Left renal cortex interstitium (tissue), 4 donors: ENCODE measurements around the gene TSPAN18. TPM values are rescaled to one million over a fixed set of nuclear protein-coding genes. Genes with fewer than 3 reads are reported as not detected.

Experiments
- DNase-seq, 4 donors: peaks; one replicate each; pipeline ENCODE4 v3.0.0-alpha.2; 2013; ENCODE audit warnings: low read depth in 4 of 4, low spot score in 2 of 4, missing footprints in 1 of 4
- polyA plus RNA-seq, 4 donors: library from polyadenylated mRNA; unstranded; fragments of 120-200 nt; gene quantifications; one replicate each; pipeline ENCODE4 v1.2.1, GENCODE V29; 2013; ENCODE audit not compliant: insufficient read length in 4 of 4

TSPAN18 gene
- polyA plus RNA-seq, 4 donors = 49.5 to 59.0 (median 55.6) TPM

DNA sequence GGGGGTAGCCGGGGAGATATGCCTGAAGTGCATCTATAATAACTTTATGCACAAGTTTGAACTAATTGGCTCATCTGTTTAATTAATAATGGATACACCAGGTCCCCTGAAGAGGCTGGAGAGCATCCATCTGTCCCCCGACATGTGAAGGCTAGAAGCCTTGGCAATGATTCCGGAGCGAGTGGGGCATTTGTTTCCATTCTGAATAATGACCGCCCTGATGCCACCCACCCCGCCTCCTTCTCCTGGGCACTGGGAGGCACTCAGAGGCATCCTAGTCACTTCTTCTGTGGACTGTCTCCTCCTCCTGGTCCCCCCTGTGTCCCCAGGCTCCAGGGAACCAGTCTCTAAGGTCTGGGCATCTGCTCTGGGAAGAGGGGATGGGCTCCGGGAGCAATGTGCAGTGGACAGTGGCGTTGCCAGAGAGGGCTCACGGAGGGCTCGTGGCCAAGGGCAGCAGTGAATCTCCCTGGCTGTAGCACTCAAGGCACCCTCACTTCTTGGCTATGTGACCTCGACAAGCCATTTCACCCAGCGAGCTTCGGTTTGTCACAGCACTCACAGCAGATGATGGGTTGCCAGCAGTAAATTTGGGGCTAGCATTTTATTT, 64.7 kb downstream of the TSPAN18 start:
- no peak for DNase-seq

DNA sequence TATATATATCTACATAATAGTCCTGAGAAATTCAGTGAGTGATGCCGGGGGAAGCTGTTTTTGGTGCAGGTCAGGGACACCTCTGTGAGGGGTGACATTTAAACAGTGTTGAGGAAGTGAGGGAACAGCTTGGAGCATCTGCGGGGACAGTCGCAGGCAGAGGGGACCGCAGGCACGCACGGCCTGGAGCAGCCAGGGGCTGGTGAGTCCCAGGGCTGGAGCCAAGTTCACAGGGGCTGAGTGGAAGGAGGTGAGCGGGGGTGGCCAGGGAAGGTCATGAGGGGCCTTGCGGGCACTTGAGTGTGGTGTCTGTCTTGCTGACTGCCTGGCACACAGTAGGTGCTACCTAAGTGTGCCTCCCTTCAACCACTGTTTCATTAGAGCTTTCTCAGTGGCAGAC, 65.4 kb downstream of the TSPAN18 start:
- DNase-seq = no peak

DNA sequence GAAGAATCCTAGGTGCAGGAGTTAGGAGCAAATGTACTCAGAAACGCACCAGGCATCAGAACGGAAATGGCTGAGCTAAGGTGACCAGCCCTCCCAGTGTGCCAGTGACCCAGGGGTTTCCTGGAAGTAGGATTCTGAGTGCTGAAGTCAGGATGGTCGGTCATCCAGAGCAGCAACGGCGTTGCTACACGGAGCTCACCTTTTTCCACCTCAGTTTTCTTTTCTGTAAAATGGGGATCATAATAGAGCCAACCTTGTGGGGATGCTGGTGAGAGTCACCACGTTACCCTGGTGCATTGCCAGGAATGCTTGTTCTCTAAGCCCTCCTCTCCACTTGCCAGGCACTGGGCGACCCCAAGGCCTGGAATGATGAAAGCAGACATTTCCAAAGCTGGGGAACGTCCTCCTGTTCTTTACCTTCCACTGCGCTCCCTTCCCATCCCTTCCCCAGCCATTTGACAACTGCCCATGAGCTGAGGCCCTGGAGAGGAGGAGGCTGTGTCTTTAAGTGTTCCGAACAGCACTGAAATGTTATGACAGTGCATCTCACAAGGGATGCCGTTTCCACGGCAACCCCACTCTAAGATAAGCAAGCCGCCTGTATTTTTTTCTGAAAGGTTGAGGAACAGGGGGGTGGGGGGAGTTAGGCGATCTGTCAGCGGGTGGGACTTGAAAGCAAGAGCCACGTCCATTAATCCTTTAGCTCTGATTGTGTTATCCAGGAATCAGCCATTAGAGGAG, 66.8 kb downstream of the TSPAN18 start:
- no peak for DNase-seq

DNA sequence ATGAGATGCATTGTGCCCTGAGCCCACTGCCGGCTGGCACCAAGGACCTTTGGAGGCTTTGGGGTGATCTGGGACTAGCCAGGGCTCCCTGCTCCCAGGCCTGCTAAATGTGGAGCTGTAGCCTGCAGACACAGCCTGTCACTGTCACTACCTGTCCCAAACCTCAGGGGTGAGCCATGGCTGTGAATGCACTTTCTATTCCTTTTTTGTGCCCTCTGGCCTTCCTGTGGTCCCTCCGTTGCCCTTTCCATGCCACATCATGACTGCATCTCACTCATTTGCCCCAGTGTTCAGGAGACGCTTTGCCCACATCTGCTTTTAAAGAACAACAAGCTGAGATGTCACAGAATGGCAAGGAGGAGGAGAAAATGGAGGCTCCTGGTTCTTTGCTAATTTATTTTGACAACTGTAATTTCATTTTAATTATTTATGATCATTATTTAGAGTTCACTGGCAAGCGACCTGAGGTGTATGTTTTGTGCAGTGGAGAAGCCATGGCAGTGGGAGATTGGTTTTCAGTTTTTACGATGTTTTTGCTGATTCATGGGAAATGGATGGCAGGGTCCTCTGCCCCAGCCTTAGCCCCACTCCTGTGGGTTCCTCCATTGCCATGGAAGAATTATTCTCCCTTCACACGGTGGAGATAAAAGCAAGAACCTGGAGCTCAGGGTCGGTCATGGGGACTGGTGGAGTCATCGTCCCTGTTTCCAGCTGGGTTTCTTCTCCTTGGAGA, 69.2 kb downstream of the TSPAN18 start:
- no peak for DNase-seq

DNA sequence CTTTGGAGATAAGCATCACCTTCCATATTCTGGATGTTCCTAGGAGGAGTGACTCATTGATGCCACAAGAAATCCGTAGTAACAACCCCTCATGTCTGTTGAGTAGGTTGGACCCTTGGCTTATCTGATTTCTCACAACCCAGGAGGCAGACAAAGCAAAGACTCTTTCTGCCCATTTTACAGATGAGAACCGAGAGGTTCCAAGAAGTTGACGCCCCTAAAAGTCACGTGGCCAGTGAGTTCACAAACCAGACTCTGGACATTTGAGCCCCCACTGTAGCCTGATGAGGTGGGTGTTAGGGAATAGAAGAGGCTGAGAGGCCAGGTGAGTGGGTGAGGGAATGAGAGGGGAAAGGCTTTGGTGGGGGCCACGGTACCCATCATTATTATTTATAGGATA, 70.3 kb downstream of the TSPAN18 start:
- no peak for DNase-seq

DNA sequence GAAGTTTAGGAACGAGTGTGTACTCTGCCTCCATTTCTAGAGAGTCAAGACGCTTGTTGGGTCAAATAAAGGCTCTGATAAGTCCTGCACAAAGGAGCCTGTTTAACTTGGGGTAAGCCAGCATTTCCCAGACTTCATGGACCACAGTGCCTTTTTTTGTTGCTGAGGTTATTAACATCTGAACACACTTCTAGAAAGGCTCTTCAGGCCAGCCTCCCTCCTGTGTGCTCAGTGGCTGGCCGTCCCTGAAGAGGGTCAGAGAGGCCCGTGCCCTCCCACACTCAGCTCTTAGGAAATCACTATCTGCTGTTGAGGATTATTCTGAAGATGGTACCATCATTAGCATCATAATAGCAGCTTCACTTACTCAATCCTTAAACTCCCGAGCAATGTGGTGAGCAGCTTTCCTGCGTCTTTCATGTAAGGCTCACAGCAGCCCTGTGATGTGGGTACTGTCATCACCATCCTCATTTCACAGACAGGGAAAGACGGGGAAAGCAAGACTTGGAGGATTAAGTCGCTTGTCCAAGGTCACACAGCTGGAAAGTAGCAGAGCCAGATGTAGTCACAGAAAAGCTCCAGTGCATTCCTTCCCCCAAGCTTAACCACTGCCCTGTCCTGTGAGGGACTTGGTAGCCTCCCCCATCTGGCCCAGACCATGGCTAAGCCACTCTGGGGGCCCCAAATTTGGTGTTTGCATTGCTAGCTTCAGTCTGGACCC, 71.3 kb downstream of the TSPAN18 start:
- no peak for DNase-seq

DNA sequence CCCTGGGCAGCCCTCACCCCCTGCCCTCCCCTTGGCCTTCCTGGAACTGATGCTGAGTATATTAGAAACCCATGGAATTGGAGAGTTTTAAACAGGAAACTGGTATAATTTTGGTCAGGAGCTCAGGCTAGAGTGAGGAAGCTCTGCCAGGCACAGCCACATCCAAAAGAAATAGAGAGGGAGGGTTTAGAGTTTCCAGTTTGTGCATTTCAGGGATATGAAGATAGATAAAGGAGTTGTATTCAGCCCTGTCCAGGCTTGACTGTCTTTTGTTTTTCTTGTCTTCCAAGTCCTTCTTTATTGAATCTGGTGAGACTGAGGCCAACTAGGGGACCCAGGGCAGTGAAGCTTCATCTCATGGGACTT, 71.8 kb downstream of the TSPAN18 start:
- no peak for DNase-seq

DNA sequence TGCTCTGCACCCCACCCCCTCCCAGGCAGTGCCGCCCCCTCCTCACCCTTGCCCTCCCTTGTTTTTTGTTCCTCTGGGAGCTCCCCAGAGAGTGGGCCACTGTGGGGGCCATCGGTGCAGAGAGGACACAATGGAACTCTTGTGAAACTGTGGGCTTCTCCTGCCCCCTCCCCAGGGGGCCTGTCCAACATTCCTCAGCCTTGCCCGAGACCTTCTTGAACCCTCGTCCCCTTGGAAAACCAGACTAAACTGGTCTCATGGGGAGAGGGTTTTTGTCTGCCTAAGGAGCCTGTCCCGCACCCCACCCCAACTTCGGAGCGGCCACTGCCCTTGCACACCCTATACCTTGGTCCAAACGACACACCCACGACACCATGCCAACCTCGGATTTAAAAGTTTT, 72.2 kb downstream of the TSPAN18 start:
- no peak for DNase-seq

DNA sequence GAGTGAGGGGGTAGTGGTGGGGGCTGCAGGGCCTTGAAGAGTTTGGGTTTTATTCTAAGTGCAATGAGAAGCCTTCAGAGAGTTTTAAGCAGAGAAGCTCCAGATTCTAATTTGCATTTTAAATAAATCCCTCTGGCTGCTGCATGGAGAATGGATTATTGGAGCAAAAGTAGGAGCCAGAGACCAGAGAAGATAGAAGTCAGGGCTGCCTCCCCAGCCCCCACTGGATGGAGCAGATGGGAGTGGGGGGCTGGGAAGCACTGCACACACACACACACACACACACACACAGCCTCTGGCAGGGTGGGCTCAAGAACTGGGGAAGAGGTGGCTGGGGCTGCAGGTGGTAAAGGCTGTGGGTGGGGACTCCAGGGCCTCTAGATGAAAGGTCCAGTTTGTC, 75.6 kb downstream of the TSPAN18 start:
- no peak for DNase-seq

DNA sequence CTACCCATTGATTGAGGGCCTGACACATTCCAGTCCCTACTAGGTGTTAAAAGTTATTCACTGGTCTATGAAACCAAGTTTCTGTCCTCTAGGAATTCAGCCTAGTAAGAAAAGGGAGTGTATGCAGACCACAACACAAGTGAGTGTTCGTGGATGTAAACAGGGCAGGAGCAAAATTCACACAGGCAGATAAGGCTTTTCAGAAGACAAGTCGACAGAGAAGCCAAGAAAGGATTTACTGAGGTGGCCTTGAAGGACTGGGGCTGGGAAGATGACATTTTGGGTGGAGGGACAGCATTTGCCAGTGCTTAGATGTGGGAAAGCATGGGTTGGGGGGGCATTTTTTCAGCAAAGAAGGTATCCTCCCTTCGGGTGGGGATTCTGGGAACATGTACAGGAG, 76.2 kb downstream of the TSPAN18 start:
- DNase-seq = no peak

DNA sequence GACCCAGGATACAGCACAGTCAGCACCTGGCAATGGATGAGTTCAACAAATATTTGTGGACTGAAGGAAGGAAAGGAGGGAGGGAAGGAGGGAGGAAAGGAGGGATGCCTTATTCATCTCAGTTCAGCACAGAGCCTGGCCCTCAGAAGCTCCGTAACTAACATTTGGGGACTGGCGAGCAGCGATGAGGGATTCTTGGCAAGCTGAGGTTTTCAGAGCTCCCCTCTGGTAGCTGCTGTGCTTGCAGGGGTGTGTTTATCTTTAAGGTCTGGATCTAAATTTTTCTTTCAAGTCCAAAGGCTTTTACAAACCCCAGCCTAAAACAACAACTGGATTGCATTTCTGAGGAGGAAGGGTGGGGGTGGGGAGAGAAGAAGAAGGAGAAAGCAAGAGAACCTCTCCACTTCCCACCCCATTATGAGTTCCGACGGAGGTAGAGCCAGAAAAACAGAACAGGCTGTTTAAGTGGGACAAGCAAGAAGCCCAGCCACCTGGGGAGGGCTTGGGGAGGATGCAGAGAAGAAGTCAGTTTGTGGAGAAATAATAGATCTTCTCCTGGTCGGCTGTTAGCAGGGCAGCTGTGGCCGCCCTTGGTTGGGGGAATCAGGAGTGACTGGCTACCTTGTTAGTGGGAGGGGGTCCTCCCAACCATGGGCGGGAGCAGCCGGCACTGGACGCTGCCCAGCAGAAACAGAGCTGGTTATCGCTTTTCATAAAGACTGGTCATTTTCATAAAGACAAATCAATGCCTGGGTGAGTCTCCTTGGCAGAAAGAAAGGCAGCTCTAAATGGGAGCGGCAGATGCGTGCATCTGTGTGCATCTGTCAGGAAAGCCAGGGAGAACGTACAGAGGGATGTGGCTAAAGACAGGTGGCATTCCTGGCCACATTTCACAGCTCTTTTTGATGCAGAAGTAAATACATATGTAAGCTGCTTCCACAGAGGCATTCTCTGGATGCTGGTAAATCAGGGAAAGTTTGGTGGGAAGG, 78.0 kb downstream of the TSPAN18 start:
- no peak for DNase-seq

DNA sequence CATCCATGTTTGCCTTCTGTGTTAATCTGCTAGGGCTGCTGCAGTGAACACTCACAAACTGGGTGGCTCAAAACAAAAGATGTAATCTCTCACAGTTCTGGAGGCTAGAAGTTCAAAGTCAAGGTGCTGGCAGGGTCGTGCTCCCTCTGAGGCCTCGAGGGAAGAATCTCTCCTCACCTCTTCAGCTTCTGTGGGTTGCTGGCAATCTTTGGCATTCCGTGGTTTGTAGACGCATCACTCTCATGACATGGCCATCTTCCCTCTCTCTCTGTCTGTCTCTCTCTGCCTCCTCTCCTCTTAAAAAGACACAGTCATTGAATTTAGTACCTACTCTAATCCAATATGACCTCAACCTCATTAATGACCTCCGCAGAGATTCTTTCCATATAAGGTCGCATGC, 78.8 kb downstream of the TSPAN18 start:
- DNase-seq = no peak

DNA sequence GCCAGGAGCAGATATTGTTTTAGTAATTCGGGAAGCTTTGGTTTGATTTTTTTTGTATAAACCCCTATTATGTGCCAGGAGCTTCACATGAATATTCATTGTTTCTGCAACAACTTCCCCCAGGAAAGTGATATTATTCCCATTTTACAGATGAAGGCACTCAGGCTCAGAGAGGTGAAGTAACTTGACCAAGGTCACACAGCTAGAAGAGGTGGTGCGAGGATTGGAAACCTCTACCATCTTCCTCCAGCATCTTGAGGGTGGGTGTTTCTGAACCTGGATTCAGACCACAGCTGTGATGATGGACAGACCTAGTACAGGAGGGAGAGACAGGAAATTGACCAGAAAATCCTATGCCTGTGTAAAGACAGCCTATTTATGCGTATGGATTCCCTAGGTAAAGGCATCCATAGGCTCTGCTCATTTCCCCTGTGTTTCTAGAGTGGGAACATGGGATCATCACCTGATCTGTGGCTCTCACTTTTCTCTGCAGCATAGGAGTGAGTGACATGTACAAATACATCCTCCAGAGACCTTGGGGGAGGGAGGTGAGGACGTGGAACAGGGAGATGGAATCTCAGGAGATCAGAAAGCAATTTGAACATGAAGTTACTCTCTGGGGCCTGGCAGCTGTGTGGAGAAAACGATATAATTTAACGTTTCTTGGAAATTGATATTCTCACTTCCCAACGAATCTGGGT, 81.4 kb downstream of the TSPAN18 start:
- DNase-seq = no peak

DNA sequence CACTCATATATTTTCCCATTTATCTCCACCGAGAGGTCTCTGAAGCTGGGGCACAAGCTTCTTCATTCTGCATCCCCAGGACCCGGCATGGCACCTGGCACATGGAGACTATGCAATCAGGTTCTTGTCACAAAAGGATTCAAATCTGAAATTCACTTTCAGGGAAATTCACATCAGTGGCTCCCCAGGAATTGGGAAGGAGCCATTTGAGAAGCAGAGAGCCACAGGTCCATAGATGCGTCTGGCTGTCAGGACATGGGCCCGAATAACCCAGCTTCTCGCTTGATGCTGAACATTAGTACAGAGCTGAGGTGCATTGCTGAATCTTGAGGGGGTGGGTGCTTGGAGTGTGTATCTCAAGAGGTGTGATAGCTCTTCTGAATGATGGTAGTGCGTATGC, 82.5 kb downstream of the TSPAN18 start:
- no peak for DNase-seq

DNA sequence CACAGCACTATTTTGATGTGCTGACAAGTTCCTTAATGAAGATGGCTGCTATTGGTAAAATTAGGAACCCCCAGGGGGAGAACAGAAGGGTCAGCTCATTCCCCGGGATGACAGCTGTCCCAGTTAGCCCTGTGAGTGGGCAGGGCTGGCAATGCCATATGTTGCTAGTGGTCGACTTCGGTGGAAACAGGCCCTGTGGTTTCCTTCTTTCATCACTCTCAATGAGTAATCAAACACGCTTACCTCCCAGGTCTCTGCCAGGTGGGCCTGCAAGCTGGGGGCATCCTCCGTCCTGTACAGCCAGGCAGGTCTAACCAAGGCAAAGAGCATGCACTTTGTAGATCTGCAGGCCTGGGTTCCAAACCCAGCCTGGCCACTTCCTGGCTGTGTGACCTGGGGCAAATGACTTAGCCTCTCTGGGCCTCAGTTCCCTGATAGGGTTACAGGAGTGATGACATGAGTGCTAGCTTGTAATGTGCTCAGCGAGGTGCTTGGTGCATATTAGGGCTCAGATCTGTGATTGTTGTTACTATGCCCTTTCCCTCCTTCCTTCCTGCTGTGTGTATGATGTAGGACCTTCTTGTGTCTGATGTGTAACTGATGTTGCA, 85.2 kb downstream of the TSPAN18 start:
- DNase-seq = no peak

DNA sequence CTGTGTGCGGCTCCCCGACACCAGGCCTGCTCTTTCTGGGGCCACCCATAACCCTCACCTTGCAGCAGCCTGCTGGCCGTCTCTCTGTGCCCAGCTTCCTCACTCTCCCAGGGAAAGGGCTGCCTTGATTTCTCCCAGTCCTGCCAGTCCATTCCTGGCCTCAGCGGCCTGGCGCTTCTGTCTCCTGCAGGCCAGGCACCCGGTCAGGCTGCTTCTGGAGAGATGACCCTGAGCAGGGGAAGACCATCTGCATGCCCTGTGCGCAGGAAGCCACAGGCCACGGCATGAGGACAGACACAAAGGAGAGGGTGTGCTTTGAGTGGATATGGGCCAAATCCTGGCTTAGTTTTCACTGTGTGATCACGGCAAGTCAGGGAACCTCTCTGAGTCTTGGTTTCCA, 86.2 kb downstream of the TSPAN18 start:
- DNase-seq = no peak

DNA sequence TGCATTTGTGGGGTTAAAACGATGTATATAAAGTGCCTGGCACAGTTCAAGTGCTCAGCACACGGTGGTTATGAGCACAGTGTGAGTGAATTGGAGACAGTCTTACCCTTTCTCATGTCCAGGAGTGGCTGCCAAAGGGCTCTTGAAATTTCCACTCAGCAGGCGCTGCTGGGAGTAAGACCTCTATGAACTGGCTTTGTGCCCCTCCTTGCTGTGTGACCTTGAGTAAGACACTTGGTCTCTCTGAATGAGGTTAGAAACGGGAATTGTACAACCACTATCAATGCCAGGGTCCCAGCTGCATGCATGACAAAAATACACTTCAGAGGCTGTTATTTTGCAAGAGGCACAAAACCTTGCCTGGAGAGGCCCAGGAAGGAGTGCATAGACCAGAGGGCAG, 86.6 kb downstream of the TSPAN18 start:
- DNase-seq = no peak

DNA sequence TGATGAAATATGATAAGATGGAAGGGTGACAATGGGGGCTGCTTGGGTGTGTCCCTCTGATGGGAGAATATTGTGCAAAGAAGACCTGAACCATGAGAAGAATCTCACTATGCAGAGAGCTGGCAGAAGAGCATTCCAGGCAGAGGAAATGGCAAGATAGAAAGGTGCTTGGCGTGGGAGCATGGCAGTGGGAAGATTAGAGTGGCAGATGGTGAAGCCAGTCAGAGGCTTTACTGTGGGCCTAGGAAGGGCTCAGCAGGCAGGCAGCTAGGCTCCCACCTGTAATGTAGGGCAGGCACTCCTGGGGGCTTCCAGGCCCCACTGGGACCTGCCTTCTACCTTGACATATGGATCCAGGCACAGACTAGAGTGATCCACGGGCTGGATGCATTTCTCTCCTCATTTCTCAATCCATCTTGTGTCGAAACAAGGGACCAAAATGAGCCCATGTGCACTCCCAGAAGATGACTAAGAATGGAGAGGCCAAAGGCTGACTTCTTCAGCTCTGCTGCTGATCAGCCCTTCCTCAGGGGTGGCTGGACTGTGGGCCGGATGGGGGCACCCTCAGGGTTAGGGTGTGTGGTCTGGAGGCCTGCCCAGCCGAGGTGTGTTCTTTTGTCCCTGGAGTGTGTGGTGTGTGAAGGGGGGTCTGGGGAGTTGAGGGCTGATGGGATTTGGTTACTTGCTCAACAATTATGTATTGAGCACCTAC, 88.3 kb downstream of the TSPAN18 start:
- DNase-seq = no peak
